Measurements from ENCODE around the gene RELN.

DNA sequence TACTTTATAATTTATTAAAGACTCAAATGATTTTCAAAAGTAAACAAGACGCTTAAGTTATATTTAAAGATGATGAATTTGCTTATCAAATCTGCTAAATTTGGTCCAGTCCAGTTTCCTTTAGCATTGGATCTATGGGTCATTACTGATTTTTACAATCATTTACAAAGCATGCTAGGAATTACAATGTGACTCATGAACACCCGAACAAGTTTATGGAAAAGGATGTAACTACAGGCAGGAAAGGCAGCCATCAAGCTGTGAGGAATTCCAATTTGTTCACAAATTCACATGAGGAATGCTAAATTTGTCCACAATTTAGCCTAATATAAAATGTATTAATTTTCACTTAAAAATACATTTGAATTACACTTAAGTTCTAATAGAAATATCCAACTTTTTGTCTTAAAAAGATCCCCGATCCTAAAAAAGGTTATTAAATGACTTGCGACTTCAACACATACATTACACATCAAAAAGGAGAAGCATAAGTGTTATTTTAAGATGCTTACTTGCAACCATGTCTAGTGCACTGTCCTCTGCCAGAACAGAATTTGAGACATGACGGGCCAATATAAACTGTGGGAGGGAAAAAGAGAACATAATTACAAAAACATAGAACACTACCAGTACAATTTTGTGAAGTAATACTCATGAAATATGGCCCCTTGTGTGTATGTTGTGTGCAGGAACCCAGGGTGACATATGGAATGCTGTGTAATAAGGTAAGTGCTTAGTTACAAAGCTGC, 349.3 kb downstream of the RELN start:
- no peak for TF ChIP-seq ZNF549 (tag by site-specific recombination; IDR thresholded peaks at IDR 0.05)
- TF ChIP-seq, protein P1, sequence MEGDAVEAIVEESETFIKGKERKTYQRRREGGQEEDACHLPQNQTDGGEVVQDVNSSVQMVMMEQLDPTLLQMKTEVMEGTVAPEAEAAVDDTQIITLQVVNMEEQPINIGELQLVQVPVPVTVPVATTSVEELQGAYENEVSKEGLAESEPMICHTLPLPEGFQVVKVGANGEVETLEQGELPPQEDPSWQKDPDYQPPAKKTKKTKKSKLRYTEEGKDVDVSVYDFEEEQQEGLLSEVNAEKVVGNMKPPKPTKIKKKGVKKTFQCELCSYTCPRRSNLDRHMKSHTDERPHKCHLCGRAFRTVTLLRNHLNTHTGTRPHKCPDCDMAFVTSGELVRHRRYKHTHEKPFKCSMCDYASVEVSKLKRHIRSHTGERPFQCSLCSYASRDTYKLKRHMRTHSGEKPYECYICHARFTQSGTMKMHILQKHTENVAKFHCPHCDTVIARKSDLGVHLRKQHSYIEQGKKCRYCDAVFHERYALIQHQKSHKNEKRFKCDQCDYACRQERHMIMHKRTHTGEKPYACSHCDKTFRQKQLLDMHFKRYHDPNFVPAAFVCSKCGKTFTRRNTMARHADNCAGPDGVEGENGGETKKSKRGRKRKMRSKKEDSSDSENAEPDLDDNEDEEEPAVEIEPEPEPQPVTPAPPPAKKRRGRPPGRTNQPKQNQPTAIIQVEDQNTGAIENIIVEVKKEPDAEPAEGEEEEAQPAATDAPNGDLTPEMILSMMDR (tag by site-specific recombination; IDR thresholded peaks at IDR 0.05): no peak
- no peak for TF ChIP-seq ZNF274 (IDR thresholded peaks at IDR 0.05; ENCODE audit: low read length)
- TF ChIP-seq ZNF274 (tag by site-specific recombination; IDR thresholded peaks at IDR 0.05; ENCODE audit: borderline replicate concordance): no peak
- TF ChIP-seq, protein P2, sequence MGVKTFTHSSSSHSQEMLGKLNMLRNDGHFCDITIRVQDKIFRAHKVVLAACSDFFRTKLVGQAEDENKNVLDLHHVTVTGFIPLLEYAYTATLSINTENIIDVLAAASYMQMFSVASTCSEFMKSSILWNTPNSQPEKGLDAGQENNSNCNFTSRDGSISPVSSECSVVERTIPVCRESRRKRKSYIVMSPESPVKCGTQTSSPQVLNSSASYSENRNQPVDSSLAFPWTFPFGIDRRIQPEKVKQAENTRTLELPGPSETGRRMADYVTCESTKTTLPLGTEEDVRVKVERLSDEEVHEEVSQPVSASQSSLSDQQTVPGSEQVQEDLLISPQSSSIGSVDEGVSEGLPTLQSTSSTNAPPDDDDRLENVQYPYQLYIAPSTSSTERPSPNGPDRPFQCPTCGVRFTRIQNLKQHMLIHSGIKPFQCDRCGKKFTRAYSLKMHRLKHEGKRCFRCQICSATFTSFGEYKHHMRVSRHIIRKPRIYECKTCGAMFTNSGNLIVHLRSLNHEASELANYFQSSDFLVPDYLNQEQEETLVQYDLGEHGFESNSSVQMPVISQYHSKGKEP (tag by site-specific recombination; IDR thresholded peaks at IDR 0.05): no peak

Measured in HEK293 (cell line).